GM12878 (cell line): Measurements from ENCODE around the gene TGFBRAP1. TPM values are rescaled to one million over a fixed set of nuclear protein-coding genes. Genes with fewer than 3 reads are reported as not detected.

Experiments used
- ATAC-seq: fragments of 200-7000 bp; cut with Tn5 transposase; 3 replicates; pipeline ENCODE4 v1.9.1; 2020; ENCODE audit warnings: mild to moderate bottlenecking, moderate library complexity
- BruUV-seq: library from RNA; stranded (reverse); fragments of 400-500 nt; replicated peaks from 2 replicates; lab custom pipeline; 2021; lab: Mats Ljungman, UMichigan
- CTCF ChIA-PET: fragments of 300-600 bp; sonication (Branson Sonifier 250); formaldehyde crosslinking; extraction: SDS; loops from one replicate; lab custom pipeline; 2021; ENCODE audit warnings: inconsistent platforms; lab: Yijun Ruan, JAX
- POLR2A ChIA-PET: fragments of 350-600 bp; formaldehyde crosslinking; extraction: SDS; loops from one replicate; lab custom pipeline; 2021; ENCODE audit warnings: inconsistent platforms; lab: Charles Lee
- RAD21 ChIA-PET: fragments of 300-600 bp; sonication (Branson Sonifier 250); formaldehyde crosslinking; loops from one replicate; lab custom pipeline; 2023; ENCODE audit warnings: antibody characterized with exemption; ENCODE audit not compliant: unreplicated experiment; lab: Charles Lee
- SMC1A ChIA-PET: fragments of 300-600 bp; sonication (Branson Sonifier 250); formaldehyde crosslinking; loops from one replicate; lab custom pipeline; 2023; ENCODE audit not compliant: unreplicated experiment, uncharacterized antibody; lab: Charles Lee
- DNase-seq: peaks from one replicate; pipeline ENCODE4 v3.0.0-alpha.2; 2011; ENCODE audit warnings: low read depth, low spot score
- FAIRE-seq: peaks from 3 replicates; lab custom pipeline; 2011; peaks lifted over from hg19 to GRCh38; lab: Jason Lieb, UNC
- H2AFZ ChIP-seq: 2 replicates; pipeline ENCODE4 v1.6.0; 2011; ENCODE audit warnings: low read depth, low read length, control low read depth; ENCODE audit not compliant: control insufficient read depth
- H3K27ac ChIP-seq: 2 replicates; pipeline ENCODE4 v1.5.1; 2011; ENCODE audit warnings: control low read depth; ENCODE audit not compliant: control insufficient read depth, insufficient read depth
- H3K27me3 ChIP-seq, 2 experiments: replicated peaks in 1 of 2; 2 replicates each; pipeline versions ENCODE4 v1.6.0 to v1.6.1; 2011; ENCODE audit warnings: low read length in 1 of 2; ENCODE audit not compliant: control insufficient read depth in 2 of 2, insufficient read depth in 2 of 2
- H3K36me3 ChIP-seq, 2 experiments: 2 replicates each; pipeline ENCODE4 v1.5.1; 2011; ENCODE audit warnings: low read length in 1 of 2; ENCODE audit not compliant: control insufficient read depth in 2 of 2, insufficient read depth in 2 of 2
- H3K4me1 ChIP-seq: 2 replicates; pipeline ENCODE4 v1.6.1; 2011; ENCODE audit warnings: mild to moderate bottlenecking, low read length, moderate library complexity, mixed read lengths; ENCODE audit not compliant: control insufficient read depth, insufficient read depth
- H3K4me2 ChIP-seq: 2 replicates; pipeline ENCODE4 v1.6.0; 2011; ENCODE audit warnings: control low read depth; ENCODE audit not compliant: control insufficient read depth, insufficient read depth
- H3K4me3 ChIP-seq: fragments of 200-600 bp; sonication (generic); 2 replicates; pipeline ENCODE4 v1.5.1; 2016
- H3K79me2 ChIP-seq: 2 replicates; pipeline ENCODE4 v1.6.0; 2011; ENCODE audit warnings: low read length; ENCODE audit not compliant: control insufficient read depth, insufficient read depth
- H3K9ac ChIP-seq: 2 replicates; pipeline ENCODE4 v1.8.0; 2011; ENCODE audit warnings: low read length, control low read depth, mixed read lengths; ENCODE audit not compliant: control insufficient read depth, insufficient read depth
- H3K9me3 ChIP-seq: replicated peaks from 3 replicates; pipeline ENCODE4 v1.5.1; 2011; ENCODE audit warnings: mild to moderate bottlenecking, low read length; ENCODE audit not compliant: control insufficient read depth, insufficient read depth
- H4K20me1 ChIP-seq: 2 replicates; pipeline ENCODE4 v1.6.0; 2011; ENCODE audit not compliant: control insufficient read depth, insufficient read depth
- CBX3 ChIP-seq: fragments of 200-600 bp; sonication (generic); IDR thresholded peaks from 2 replicates; pipeline ENCODE4 v1.6.1; 2016; ENCODE audit warnings: low read depth, borderline replicate concordance
- SMAD5 ChIP-seq: IDR thresholded peaks from 2 replicates; pipeline ENCODE4 v1.6.1; 2016; ENCODE audit warnings: antibody characterized with exemption, low read depth
- TAF1 ChIP-seq: IDR thresholded peaks from 2 replicates; pipeline ENCODE4 v1.6.1; 2011; ENCODE audit warnings: mild to moderate bottlenecking, low read depth, low read length, borderline replicate concordance
- ZBED1 ChIP-seq: IDR thresholded peaks from 2 replicates; pipeline ENCODE4 v1.6.1; 2016; ENCODE audit warnings: borderline replicate concordance
- ZNF592 ChIP-seq: fragments of 450-650 bp; IDR thresholded peaks from 2 replicates; pipeline ENCODE4 v1.6.1; 2017; ENCODE audit warnings: mild to moderate bottlenecking, moderate library complexity
- WGBS: methylation state at CpG from one replicate; pipeline ENCODE4 v1.1.6; 2016; ENCODE audit warnings: low lambda C conversion rate; ENCODE audit not compliant: insufficient replicate concordance, insufficient coverage; ENCODE audit errors: missing lambda C conversion rate; 5-methylcytosine and 5-hydroxymethylcytosine counted together
- in situ Hi-C: fragments of 300-500 bp; cut with MboI; formaldehyde crosslinking; loops from 9 replicates; pipeline ENCODE4 v1.14.3; 2018; ENCODE audit warnings: mixed read lengths
- intact Hi-C: fragments of 100-400 bp; cut with micrococcal nuclease; formaldehyde crosslinking; loops from one replicate; pipeline ENCODE4 v1.14.2; 2022; ENCODE audit not compliant: unreplicated experiment
- polyA plus RNA-seq, 11 experiments: library from polyadenylated mRNA; depleted of rRNA in 4 of 11; unstranded in 6 of 11; stranded (reverse) in 5 of 11; fragments of >200 nt; fragmentation: Nextera tagmentation in 4 of 11; fragmentation: Illumina TruSeq in 1 of 11; extraction: Ambion mirVana in 4 of 11; extraction: Trizol in 1 of 11; gene quantifications; 1 replicate in 1 of 11; 2 replicates in 10 of 11; pipeline versions ENCODE4 v1.2.1 to v1.2.3, GENCODE V29; 2011 to 2016; ENCODE audit warnings: inconsistent platforms in 2 of 11, missing spikeins in 2 of 11, low read depth in 1 of 11
- total RNA-seq, 4 experiments: library from RNA; depleted of rRNA in 3 of 4; stranded (reverse); fragments of >200 nt in 3 of 4; fragmentation: Illumina TruSeq in 1 of 4; extraction: Trizol in 1 of 4; gene quantifications; 2 replicates each; pipeline versions ENCODE4 v1.2.1 to v1.2.3, GENCODE V29; 2013 to 2021

Gene TGFBRAP1
- total and polyA plus RNA-seq, 10 of the 15 experiments (the other 5 are each of a cell fraction or from before 2014, with no cell fraction given): 7.9 to 37.4 (median 23.7) TPM

- SMC1A ChIA-PET: no interaction called here
- Histone ChIP-seq H3K36me3 (no peaks in the 10 kb centered on the region), H2AFZ (no peak overlapping the region), H3K4me1 (no peaks in the 10 kb centered on the region), H3K79me2 (no peaks in the 10 kb centered on the region), H4K20me1 (no peaks in the 10 kb centered on the region), H3K4me3 (no peak overlapping the region), H3K27ac (no peak overlapping the region), H3K4me2 (no peak overlapping the region), H3K27me3 (no peaks in the 10 kb centered on the region)
- no peak for DNase-seq
- in situ Hi-C loops (no loop called here), intact Hi-C loops (no loop called here)
- CTCF ChIA-PET: no interaction called here
- WGBS: 93% methylated on average over 10 of the region's 10 CpGs
- RAD21 ChIA-PET: no interaction called here
- ATAC-seq: no peak
- BruUV-seq: no TSS peak
- POLR2A ChIA-PET: no interaction called here
- TF ChIP-seq TAF1: no peak
- TF ChIP-seq CBX3: no peak
- no peak for TF ChIP-seq ZBED1
- no peak for TF ChIP-seq SMAD5
- TF ChIP-seq ZNF592: no peak
- TF ChIP-seq, all 136 proteins: peak for 0
- H3K9ac ChIP-seq: no peak overlapping the region
- H3K9me3 ChIP-seq: no peaks in the 10 kb centered on the region
- FAIRE-seq: no peak
These were observed 70.6 kb downstream of the TGFBRAP1 start for GRCh38 chr2:105258835-105259350.
